Effector memory CD4-positive, alpha-beta T cell (primary cell): ENCODE results near the gene BPTF.
"Not testable (repeated sequence)": the region's sequence is repeated elsewhere in the genome, so short reads cannot be mapped to it uniquely, and the experiment has no call there.

Source experiments
- DNase-seq, 3 donors: peaks; one replicate each; pipeline ENCODE4 v3.0.0-alpha.2; 2020
- H3K27ac ChIP-seq: 2 replicates; pipeline ENCODE4 v1.7.0; 2013; ENCODE audit warnings: mild to moderate bottlenecking, low read length, moderate library complexity; ENCODE audit not compliant: insufficient read depth, poor library complexity, severe bottlenecking
- H3K27me3 ChIP-seq: replicated peaks from 2 replicates; pipeline ENCODE4 v1.7.0; 2013; ENCODE audit warnings: mild to moderate bottlenecking, low read length; ENCODE audit not compliant: insufficient read depth, control insufficient read depth, poor library complexity, severe bottlenecking
- H3K36me3 ChIP-seq: 2 replicates; pipeline ENCODE4 v1.7.0; 2013; ENCODE audit warnings: mild to moderate bottlenecking, low read length, moderate library complexity; ENCODE audit not compliant: control insufficient read depth, insufficient read depth
- H3K4me1 ChIP-seq: 2 replicates; pipeline ENCODE4 v1.7.0; 2013; ENCODE audit warnings: low read length, mild to moderate bottlenecking; ENCODE audit not compliant: control insufficient read depth, insufficient read depth, poor library complexity, severe bottlenecking
- H3K4me3 ChIP-seq: 2 replicates; pipeline ENCODE4 v1.7.0; 2013; ENCODE audit warnings: low read length, low read depth, mild to moderate bottlenecking; ENCODE audit not compliant: insufficient read depth, poor library complexity, severe bottlenecking
- H3K9me3 ChIP-seq: 2 replicates; pipeline ENCODE4 v1.7.0; 2013; ENCODE audit warnings: mild to moderate bottlenecking, low read length, moderate library complexity; ENCODE audit not compliant: control insufficient read depth

BPTF gene

DNA sequence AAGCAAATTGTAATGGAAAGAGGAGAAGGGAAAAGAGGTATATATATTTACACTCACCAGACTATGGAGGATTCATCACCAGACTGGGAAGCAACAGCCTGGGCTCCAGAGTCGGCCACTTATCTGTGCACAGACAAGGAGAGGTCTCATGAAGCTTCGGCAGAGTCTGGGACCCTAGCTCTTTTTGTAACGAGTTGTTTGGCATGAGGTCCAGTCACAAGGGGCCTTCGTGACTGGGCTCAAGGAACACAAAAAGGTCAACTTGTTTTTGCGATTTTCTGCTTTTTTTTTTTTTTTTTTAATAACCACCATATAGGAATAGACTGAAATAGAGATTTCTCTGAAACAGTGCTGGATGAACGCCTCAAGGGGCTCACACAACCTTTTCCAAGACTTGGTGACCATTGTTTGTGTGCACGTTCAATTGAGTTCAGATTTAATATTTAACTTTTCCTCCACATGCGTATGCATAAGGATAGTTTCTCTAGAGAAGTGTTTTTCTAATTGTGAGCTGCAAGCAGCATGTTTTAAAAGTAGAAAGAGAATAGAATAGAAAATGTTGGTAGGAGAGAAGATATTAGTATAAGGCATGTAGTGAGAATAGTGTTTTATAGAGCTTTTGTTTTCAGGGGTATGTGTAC, 25.8 kb downstream of the BPTF start:
- Histone ChIP-seq H3K9me3 (no peaks in the 10 kb centered on the region), H3K27me3 (no peaks in the 10 kb centered on the region), H3K4me1 (peaks cover 6% of the 10 kb centered on the region), H3K36me3 (peaks cover 11% of the 10 kb centered on the region), H3K27ac (no peak overlapping the region), H3K4me3 (no peak overlapping the region)
- no peak for DNase-seq

DNA sequence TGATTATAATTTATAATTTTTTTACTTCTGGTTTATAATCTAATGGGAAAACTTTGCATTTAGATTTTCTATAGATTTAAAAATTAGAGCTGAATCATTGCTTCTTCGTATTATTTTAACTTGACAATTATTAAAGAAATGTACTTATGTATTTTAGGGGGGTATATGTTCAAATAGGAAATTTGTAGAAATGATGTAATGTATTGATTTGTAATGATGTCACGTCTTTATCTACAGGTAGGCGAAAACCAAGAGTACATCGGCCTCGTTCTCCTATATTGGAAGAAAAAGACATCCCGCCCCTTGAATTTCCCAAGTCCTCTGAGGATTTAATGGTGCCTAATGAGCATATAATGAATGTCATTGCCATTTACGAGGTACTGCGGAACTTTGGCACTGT, 28.4 kb downstream of the BPTF start:
- no peak for DNase-seq
- H3K27ac ChIP-seq, result no peak overlapping the region
- no peaks in the 10 kb centered on the region for H3K9me3 ChIP-seq
- H3K4me3 ChIP-seq, result no peak overlapping the region
- peaks cover 10% of the 10 kb centered on the region for H3K4me1 ChIP-seq
- H3K36me3 ChIP-seq, result peaks cover 11% of the 10 kb centered on the region
- no peaks in the 10 kb centered on the region for H3K27me3 ChIP-seq

GRCh38 chr17:67854378-67854777, 29.1 kb downstream of the BPTF start:
- Histone ChIP-seq H3K4me1 (peaks cover 10% of the 10 kb centered on the region), H3K9me3 (no peaks in the 10 kb centered on the region), H3K27ac (no peak overlapping the region), H3K27me3 (no peaks in the 10 kb centered on the region), H3K4me3 (no peak overlapping the region), H3K36me3 (peaks cover 11% of the 10 kb centered on the region)
- DNase-seq, result no peak

DNA sequence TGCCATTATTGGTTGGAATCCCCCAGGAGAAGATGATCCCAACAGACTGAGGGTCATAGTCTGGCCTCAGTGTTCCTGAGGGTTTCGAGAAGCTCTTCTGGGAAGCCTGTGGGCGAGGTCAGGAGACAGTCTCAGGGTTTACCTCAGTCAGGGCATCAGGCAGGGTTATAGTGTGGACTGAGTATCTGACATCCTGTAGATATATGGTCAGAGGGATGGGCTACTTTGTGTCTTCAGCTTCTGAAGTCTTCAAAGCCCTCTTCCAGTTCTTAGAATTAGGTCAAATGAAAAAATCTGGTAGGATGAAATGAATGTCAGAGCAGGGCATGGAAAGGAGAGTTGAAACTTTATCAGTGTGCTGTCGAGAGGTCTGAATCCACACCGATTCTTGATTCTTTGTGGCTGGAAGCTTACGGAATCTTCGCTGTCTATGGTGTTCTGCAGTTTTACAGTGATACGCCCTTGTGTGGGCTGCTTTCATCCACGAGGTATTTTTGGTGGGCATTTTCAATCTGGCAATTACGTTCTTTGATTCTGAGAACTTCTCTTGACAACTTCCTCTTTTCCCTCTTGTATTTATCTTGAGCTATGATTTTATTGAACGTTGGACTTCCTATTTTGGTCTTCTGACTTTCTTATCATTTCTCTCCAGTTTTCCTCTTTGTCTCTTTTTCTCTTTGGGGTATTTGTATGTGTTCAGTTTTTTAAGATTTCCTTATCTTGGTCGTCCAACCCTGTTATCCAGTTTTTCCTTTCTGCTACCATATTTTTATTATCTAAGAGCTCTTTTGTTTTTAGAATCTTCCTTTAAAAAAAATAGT, 30.4 kb downstream of the BPTF start:
- Histone ChIP-seq H3K9me3 (no peaks in the 10 kb centered on the region), H3K4me3 (no peak overlapping the region), H3K4me1 (peaks cover 10% of the 10 kb centered on the region), H3K36me3 (peaks cover 7% of the 10 kb centered on the region), H3K27ac (no peak overlapping the region), H3K27me3 (no peaks in the 10 kb centered on the region)
- no peak for DNase-seq

GRCh38 chr17:67856402-67856801, 31.1 kb downstream of the BPTF start:
- H3K4me1 ChIP-seq, result peaks cover 10% of the 10 kb centered on the region
- H3K9me3 ChIP-seq, DNase-seq, H3K36me3 ChIP-seq, H3K27ac ChIP-seq, H3K27me3 ChIP-seq, H3K4me3 ChIP-seq: not testable (repeated sequence)

DNA sequence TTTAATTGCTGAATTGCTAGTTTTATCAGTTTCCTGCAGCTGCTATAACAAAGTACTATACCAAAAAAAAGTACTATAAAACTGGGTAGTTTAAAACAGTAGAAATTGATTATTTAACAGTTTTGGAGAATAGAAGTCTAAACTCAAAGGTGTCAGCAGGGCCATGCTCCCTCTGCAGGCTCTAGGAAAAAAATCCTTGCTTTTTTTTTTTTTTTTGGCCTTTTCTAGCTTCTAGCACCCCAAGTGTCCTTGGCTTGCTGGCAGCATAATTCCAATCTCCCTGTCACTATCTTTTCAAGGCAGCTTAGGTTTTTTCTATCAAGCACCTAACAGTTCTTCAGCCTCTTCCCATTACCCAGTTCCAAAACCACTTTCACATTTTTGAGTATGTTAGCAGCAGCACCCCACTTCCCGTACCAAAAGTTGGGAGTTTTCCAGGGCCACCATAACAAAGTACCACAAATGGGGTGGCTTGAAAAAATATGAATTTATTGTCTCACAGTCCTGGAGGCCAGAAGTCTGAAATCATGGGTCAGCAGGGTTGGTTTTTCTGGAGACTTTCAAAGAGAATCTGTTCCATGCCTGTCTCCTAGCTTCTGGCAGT, 37.4 kb downstream of the BPTF start:
- Histone ChIP-seq H3K27ac (no peak overlapping the region), H3K27me3 (no peaks in the 10 kb centered on the region), H3K36me3 (no peaks in the 10 kb centered on the region), H3K4me1 (no peaks in the 10 kb centered on the region), H3K9me3 (no peaks in the 10 kb centered on the region), H3K4me3 (no peak overlapping the region)
- DNase-seq, result no peak

- H3K4me3 ChIP-seq, result no peak overlapping the region
- no peaks in the 10 kb centered on the region for H3K36me3 ChIP-seq
- H3K4me1 ChIP-seq, result no peaks in the 10 kb centered on the region
- H3K27me3 ChIP-seq, result no peaks in the 10 kb centered on the region
- no peak for DNase-seq
- H3K9me3 ChIP-seq, result no peaks in the 10 kb centered on the region
- no peak overlapping the region for H3K27ac ChIP-seq
Measured at GRCh38 chr17:67863624-67864247, 38.4 kb downstream of the BPTF start.

- Histone ChIP-seq H3K27ac (no peak overlapping the region), H3K9me3 (no peaks in the 10 kb centered on the region), H3K4me3 (no peak overlapping the region), H3K4me1 (no peaks in the 10 kb centered on the region), H3K36me3 (peaks cover 4% of the 10 kb centered on the region), H3K27me3 (no peaks in the 10 kb centered on the region)
- no peak for DNase-seq
Measured at GRCh38 chr17:67865438-67865837, 40.1 kb downstream of the BPTF start.

DNA sequence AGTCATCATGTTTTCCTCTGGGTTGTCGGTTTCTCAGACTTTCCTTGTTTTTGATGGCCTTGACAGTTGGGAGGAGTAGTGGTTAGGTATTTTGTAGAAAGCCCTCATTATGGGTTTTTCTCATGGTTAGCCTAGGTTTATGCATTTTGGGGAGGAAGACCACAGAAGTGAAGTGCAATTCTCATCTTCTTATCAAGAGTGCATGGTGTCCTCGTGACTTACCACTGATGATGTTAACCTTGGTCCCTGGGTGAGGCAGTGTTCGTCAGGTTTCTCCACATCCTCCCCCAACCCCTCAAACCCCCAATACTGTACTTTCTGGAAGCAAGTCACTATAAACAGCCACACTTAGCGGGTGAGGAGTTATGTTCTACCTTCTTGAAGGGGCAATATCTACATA, 42.3 kb downstream of the BPTF start:
- Histone ChIP-seq H3K36me3 (peaks cover 4% of the 10 kb centered on the region), H3K9me3 (no peaks in the 10 kb centered on the region), H3K4me1 (no peaks in the 10 kb centered on the region), H3K4me3 (no peak overlapping the region), H3K27ac (no peak overlapping the region), H3K27me3 (no peaks in the 10 kb centered on the region)
- DNase-seq, result no peak

DNA sequence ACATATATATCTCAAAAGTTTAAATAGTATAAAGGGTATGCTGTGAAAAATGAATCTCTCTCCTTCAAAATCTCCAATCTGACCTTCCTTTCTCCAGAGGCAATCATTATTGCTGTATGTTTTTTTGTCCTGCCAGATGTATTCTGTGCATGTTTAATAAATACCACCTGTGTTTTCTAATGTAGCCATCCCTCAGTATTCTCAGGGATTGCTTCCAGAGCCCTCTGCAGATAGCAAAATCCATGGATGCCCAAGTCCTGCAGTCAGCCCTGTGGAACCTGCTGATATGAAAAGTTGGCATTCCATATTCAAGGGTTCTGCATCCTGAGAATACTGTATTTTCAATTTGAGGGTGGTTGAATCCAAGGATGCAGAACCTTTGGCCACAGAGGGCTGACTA, 42.9 kb downstream of the BPTF start:
- Histone ChIP-seq H3K36me3 (peaks cover 4% of the 10 kb centered on the region), H3K4me1 (no peaks in the 10 kb centered on the region), H3K27me3 (no peaks in the 10 kb centered on the region), H3K27ac (no peak overlapping the region), H3K4me3 (no peak overlapping the region), H3K9me3 (no peaks in the 10 kb centered on the region)
- no peak for DNase-seq
